AG04450 (cell line): ENCODE measurements around the gene MAP1LC3B. TPM values are rescaled to one million over a fixed set of nuclear protein-coding genes. Genes with fewer than 3 reads are reported as not detected.

Source experiments
- CTCF ChIA-PET: fragments of 300-600, 350-600 bp; formaldehyde crosslinking; extraction: SDS; loops from one replicate; lab custom pipeline; 2022; ENCODE audit warnings: antibody characterized with exemption, inconsistent platforms; lab: Charles Lee
- POLR2A ChIA-PET: fragments of 350-600 bp; formaldehyde crosslinking; extraction: SDS; loops from one replicate; lab custom pipeline; 2021; ENCODE audit warnings: antibody characterized with exemption, inconsistent platforms; lab: Yijun Ruan, JAX
- DNase-seq: peaks from one replicate; pipeline ENCODE4 v3.0.0-alpha.2; 2011; ENCODE audit warnings: low read depth, low spot score
- H3K27ac ChIP-seq: one replicate; pipeline ENCODE4 v1.5.1; 2012; ENCODE audit warnings: low read depth, low read length, control low read depth
- H3K27me3 ChIP-seq: one replicate; pipeline ENCODE4 v1.6.0; 2012; ENCODE audit warnings: low read length; ENCODE audit not compliant: control insufficient read depth, insufficient read depth
- H3K4me3 ChIP-seq: 2 replicates; pipeline ENCODE4 v1.5.1; 2011; ENCODE audit warnings: mild to moderate bottlenecking, low read depth, low read length, control low read depth
- H3K9me3 ChIP-seq: 2 replicates; pipeline ENCODE4 v1.5.1; 2012; ENCODE audit warnings: low read length; ENCODE audit not compliant: control insufficient read depth, insufficient read depth
- CTCF ChIP-seq: IDR thresholded peaks from 2 replicates; pipeline ENCODE4 v1.5.1; 2011; ENCODE audit warnings: low read depth, low read length, control low read depth, inconsistent platforms
- polyA minus RNA-seq: library from RNA; depleted of rRNA, polyadenylated mRNA; stranded (reverse); fragments of >200 nt; gene quantifications from 2 replicates; pipeline ENCODE4 v1.2.3, GENCODE V29; 2011; rRNA and poly(A)+ RNA removed
- polyA plus RNA-seq: library from polyadenylated mRNA; depleted of rRNA; stranded (reverse); fragments of >200 nt; gene quantifications from 2 replicates; pipeline ENCODE4 v1.2.3, GENCODE V29; 2011; rRNA removed

The MAP1LC3B gene
- polyA plus RNA-seq (70.1 and 77.9 TPM in 2 replicates), polyA minus RNA-seq (24.0 and 33.4 TPM in 2 replicates)

GRCh38 chr16:87391950-87392820, at the start of gene MAP1LC3B:
Gene MAP1LC3B (plus strand): TSS chr16:87392336. CDS start chr16:87392428, 92 bp downstream.
- Histone ChIP-seq H3K27ac (peak within 1 kb of the TSS; percentile 71), H3K4me3 (peak within 1 kb of the TSS; percentile 70), H3K27me3 (no peaks in the 10 kb centered on the region), H3K9me3 (no peaks in the 10 kb centered on the region)
- DNase-seq: peak; percentile 87
- ChIA-PET CTCF (interaction anchor here (0.6 kb wide), 2 partner anchors 255 to 479 kb away, joined by 3 to 5 read pairs; no protein-coding TSS in a partner anchor), POLR2A (no interaction called here)
- TF ChIP-seq CTCF: no peak

GRCh38 chr16:87342504-87342903, 49.6 kb upstream of the MAP1LC3B start:
- no peak for DNase-seq
- POLR2A ChIA-PET: no interaction called here
- no peaks in the 10 kb centered on the region for H3K27me3 ChIP-seq
- H3K9me3 ChIP-seq: no peaks in the 10 kb centered on the region; the same call in 1 of the 2 replicates
- H3K4me3 ChIP-seq: no peak overlapping the region
- CTCF ChIA-PET: interaction anchor here (0.9 kb wide), 1 partner anchor 11 kb away, joined by 3 read pairs; no protein-coding TSS in a partner anchor
- no peak overlapping the region for H3K27ac ChIP-seq
- no peak for TF ChIP-seq CTCF

- no peak for DNase-seq
- ChIA-PET POLR2A (no interaction called here), CTCF (no interaction called here)
- Histone ChIP-seq H3K9me3 (no peaks in the 10 kb centered on the region; the same call in 1 of the 2 replicates), H3K4me3 (no peak overlapping the region), H3K27ac (no peak overlapping the region), H3K27me3 (no peaks in the 10 kb centered on the region)
- no peak for TF ChIP-seq CTCF
Observed at GRCh38 chr16:87342978-87343752, 49.0 kb upstream of the MAP1LC3B start.

- no peak for DNase-seq
- no peak overlapping the region for H3K27ac ChIP-seq
- H3K27me3 ChIP-seq: no peaks in the 10 kb centered on the region
- H3K4me3 ChIP-seq: no peak overlapping the region
- TF ChIP-seq CTCF: no peak
- no peaks in the 10 kb centered on the region; the same call in 1 of the 2 replicates for H3K9me3 ChIP-seq
- POLR2A ChIA-PET: no interaction called here
- CTCF ChIA-PET: no interaction called here
Observed at GRCh38 chr16:87343753-87344050, 48.4 kb upstream of the MAP1LC3B start.
